Measurements from ENCODE around the gene CBL.
"Not testable (repeated sequence)": the region's sequence is repeated elsewhere in the genome, so short reads cannot be mapped to it uniquely, and the experiment has no call there.

The CBL gene

GRCh38 chr11:119185981-119186634 is 20.0 kb upstream of the CBL start:
- no peaks in the 10 kb centered on the region for H3K9me3 ChIP-seq (ENCODE audit: control insufficient read depth, low read length)
- no peak overlapping the region for H3K27ac ChIP-seq (ENCODE audit: low read depth, low read length, severe bottlenecking)
- H3K36me3 ChIP-seq (ENCODE audit: control insufficient read depth, insufficient read depth, low read length), result no peaks in the 10 kb centered on the region
- WGBS, 2 experiments (ENCODE audit: insufficient coverage in 2 of 2), result 86 to 88% methylated on average over 4 to 8 of the region's 15 CpGs
- H3K4me1 ChIP-seq (ENCODE audit: control insufficient read depth, insufficient read depth, low read length, poor library complexity, severe bottlenecking), result no peaks in the 10 kb centered on the region
- H3K4me3 ChIP-seq (ENCODE audit: extremely low read depth, insufficient read depth, low read length, poor library complexity, severe bottlenecking), result no peak overlapping the region

- no peaks in the 10 kb centered on the region for H3K4me1 ChIP-seq (ENCODE audit: control insufficient read depth, insufficient read depth, low read length, poor library complexity, severe bottlenecking)
- no peak overlapping the region for H3K27ac ChIP-seq (ENCODE audit: low read depth, low read length, severe bottlenecking)
- no peaks in the 10 kb centered on the region for H3K36me3 ChIP-seq (ENCODE audit: control insufficient read depth, insufficient read depth, low read length)
- no peaks in the 10 kb centered on the region for H3K9me3 ChIP-seq (ENCODE audit: control insufficient read depth, low read length)
- 94 to 95% methylated on average over 12 to 16 of the region's 21 CpGs for WGBS, 2 experiments (ENCODE audit: insufficient coverage in 2 of 2)
- no peak overlapping the region for H3K4me3 ChIP-seq (ENCODE audit: extremely low read depth, insufficient read depth, low read length, poor library complexity, severe bottlenecking)
Measured at GRCh38 chr11:119187123-119187892, 18.8 kb upstream of the CBL start.

- Histone ChIP-seq H3K4me1 (ENCODE audit: control insufficient read depth, insufficient read depth, low read length, poor library complexity, severe bottlenecking) (no peaks in the 10 kb centered on the region), H3K9me3 (ENCODE audit: control insufficient read depth, low read length) (no peaks in the 10 kb centered on the region), H3K4me3 (ENCODE audit: extremely low read depth, insufficient read depth, low read length, poor library complexity, severe bottlenecking) (no peak overlapping the region), H3K27ac (ENCODE audit: low read depth, low read length, severe bottlenecking) (no peak overlapping the region), H3K36me3 (ENCODE audit: control insufficient read depth, insufficient read depth, low read length) (no peaks in the 10 kb centered on the region)
- WGBS, 2 experiments (ENCODE audit: insufficient coverage in 2 of 2), result 90% methylated on average over 10 of the region's 11 CpGs
Measured at GRCh38 chr11:119188067-119188466, 18.1 kb upstream of the CBL start.

DNA sequence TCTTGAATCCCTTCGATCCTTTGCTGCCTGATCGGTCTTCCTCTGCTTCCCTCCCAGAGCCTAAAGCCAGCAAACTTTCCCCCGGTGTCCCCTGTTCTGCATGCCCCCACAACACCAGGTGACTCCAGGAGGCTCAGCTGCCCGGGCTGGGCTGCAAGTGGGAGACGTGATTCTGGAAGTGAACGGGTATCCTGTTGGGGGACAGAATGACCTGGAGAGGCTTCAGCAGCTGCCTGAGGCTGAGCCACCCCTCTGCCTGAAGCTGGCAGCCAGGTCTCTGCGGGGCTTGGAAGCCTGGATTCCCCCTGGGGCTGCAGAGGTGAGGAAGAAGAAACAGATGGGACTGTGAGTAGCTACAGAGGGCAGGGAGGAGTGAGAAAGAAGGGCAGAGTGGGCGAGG is 17.3 kb upstream of the CBL start:
- Histone ChIP-seq H3K27ac (ENCODE audit: low read depth, low read length, severe bottlenecking) (no peak overlapping the region), H3K4me3 (ENCODE audit: extremely low read depth, insufficient read depth, low read length, poor library complexity, severe bottlenecking) (no peak overlapping the region), H3K9me3 (ENCODE audit: control insufficient read depth, low read length) (no peaks in the 10 kb centered on the region), H3K36me3 (ENCODE audit: control insufficient read depth, insufficient read depth, low read length) (no peaks in the 10 kb centered on the region), H3K4me1 (ENCODE audit: control insufficient read depth, insufficient read depth, low read length, poor library complexity, severe bottlenecking) (no peaks in the 10 kb centered on the region)
- WGBS, 2 experiments (ENCODE audit: insufficient coverage in 2 of 2), result 91 to 96% methylated on average over 5 to 7 of the region's 8 CpGs

- no peak overlapping the region for H3K27ac ChIP-seq (ENCODE audit: low read depth, low read length, severe bottlenecking)
- no peaks in the 10 kb centered on the region for H3K36me3 ChIP-seq (ENCODE audit: control insufficient read depth, insufficient read depth, low read length)
- no peaks in the 10 kb centered on the region for H3K9me3 ChIP-seq (ENCODE audit: control insufficient read depth, low read length)
- 91 to 93% methylated on average over 2 to 3 of the region's 4 CpGs for WGBS, 2 experiments (ENCODE audit: insufficient coverage in 2 of 2)
- H3K4me3 ChIP-seq (ENCODE audit: extremely low read depth, insufficient read depth, low read length, poor library complexity, severe bottlenecking), result no peak overlapping the region
- no peaks in the 10 kb centered on the region for H3K4me1 ChIP-seq (ENCODE audit: control insufficient read depth, insufficient read depth, low read length, poor library complexity, severe bottlenecking)
Measured at GRCh38 chr11:119189393-119189792, 16.7 kb upstream of the CBL start.

GRCh38 chr11:119190531-119190930 is 15.6 kb upstream of the CBL start:
- Histone ChIP-seq H3K36me3 (ENCODE audit: control insufficient read depth, insufficient read depth, low read length) (no peaks in the 10 kb centered on the region), H3K9me3 (ENCODE audit: control insufficient read depth, low read length) (no peaks in the 10 kb centered on the region), H3K27ac (ENCODE audit: low read depth, low read length, severe bottlenecking) (no peak overlapping the region), H3K4me3 (ENCODE audit: extremely low read depth, insufficient read depth, low read length, poor library complexity, severe bottlenecking) (no peak overlapping the region), H3K4me1 (ENCODE audit: control insufficient read depth, insufficient read depth, low read length, poor library complexity, severe bottlenecking) (no peaks in the 10 kb centered on the region)
- 92 to 96% methylated on average over 8 to 9 of the region's 9 CpGs for WGBS, 2 experiments (ENCODE audit: insufficient coverage in 2 of 2)

GRCh38 chr11:119191265-119191664 is 14.9 kb upstream of the CBL start:
- H3K4me1 ChIP-seq (ENCODE audit: control insufficient read depth, insufficient read depth, low read length, poor library complexity, severe bottlenecking); H3K27ac ChIP-seq (ENCODE audit: low read depth, low read length, severe bottlenecking); H3K36me3 ChIP-seq (ENCODE audit: control insufficient read depth, insufficient read depth, low read length); H3K4me3 ChIP-seq (ENCODE audit: extremely low read depth, insufficient read depth, low read length, poor library complexity, severe bottlenecking); H3K9me3 ChIP-seq (ENCODE audit: control insufficient read depth, low read length): not testable (repeated sequence)
- 88 to 93% methylated on average over 11 of the region's 14 CpGs for WGBS, 2 experiments (ENCODE audit: insufficient coverage in 2 of 2)

- H3K9me3 ChIP-seq (ENCODE audit: control insufficient read depth, low read length), result no peaks in the 10 kb centered on the region
- no peaks in the 10 kb centered on the region for H3K4me1 ChIP-seq (ENCODE audit: control insufficient read depth, insufficient read depth, low read length, poor library complexity, severe bottlenecking)
- no peaks in the 10 kb centered on the region for H3K36me3 ChIP-seq (ENCODE audit: control insufficient read depth, insufficient read depth, low read length)
- H3K27ac ChIP-seq (ENCODE audit: low read depth, low read length, severe bottlenecking), result no peak overlapping the region
- no peak overlapping the region for H3K4me3 ChIP-seq (ENCODE audit: extremely low read depth, insufficient read depth, low read length, poor library complexity, severe bottlenecking)
- 94 to 95% methylated on average over 2 to 3 of the region's 3 CpGs for WGBS, 2 experiments (ENCODE audit: insufficient coverage in 2 of 2)
Measured at GRCh38 chr11:119192111-119192510, 14.0 kb upstream of the CBL start.

DNA sequence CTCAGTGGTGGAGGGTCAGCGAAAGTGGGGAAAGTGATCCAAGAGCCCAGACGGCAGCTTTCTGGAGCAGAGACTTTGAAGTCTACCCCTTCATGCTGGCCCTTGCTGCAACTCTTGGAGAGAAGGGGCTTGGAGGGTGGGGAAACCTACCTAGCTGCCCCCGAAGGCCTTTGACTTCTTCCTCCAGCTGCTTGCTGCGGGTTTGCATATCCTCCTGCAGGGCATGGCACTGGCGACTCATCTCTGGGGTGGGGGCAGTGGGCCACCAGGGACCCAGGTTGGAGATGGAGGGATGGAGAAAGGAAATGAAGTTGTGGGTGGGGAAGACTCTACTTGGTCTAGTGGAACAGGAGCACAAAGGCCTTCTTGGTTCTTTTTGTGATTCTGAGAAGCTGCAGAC is 13.1 kb upstream of the CBL start:
- no peak overlapping the region for H3K27ac ChIP-seq (ENCODE audit: low read depth, low read length, severe bottlenecking)
- no peaks in the 10 kb centered on the region for H3K4me1 ChIP-seq (ENCODE audit: control insufficient read depth, insufficient read depth, low read length, poor library complexity, severe bottlenecking)
- H3K36me3 ChIP-seq (ENCODE audit: control insufficient read depth, insufficient read depth, low read length), result no peaks in the 10 kb centered on the region
- H3K9me3 ChIP-seq (ENCODE audit: control insufficient read depth, low read length), result no peaks in the 10 kb centered on the region
- 85 to 94% methylated on average over 2 to 5 of the region's 5 CpGs for WGBS, 2 experiments (ENCODE audit: insufficient coverage in 2 of 2)
- H3K4me3 ChIP-seq (ENCODE audit: extremely low read depth, insufficient read depth, low read length, poor library complexity, severe bottlenecking), result no peak overlapping the region

- H3K4me3 ChIP-seq (ENCODE audit: extremely low read depth, insufficient read depth, low read length, poor library complexity, severe bottlenecking), result no peak overlapping the region
- WGBS, 2 experiments (ENCODE audit: insufficient coverage in 2 of 2), result 82 to 91% methylated on average over 6 to 10 of the region's 10 CpGs
Measured at GRCh38 chr11:119193626-119194025, 12.5 kb upstream of the CBL start.

GRCh38 chr11:119194811-119195440 is 11.2 kb upstream of the CBL start:
- Histone ChIP-seq H3K9me3 (ENCODE audit: control insufficient read depth, low read length) (no peaks in the 10 kb centered on the region), H3K4me1 (ENCODE audit: control insufficient read depth, insufficient read depth, low read length, poor library complexity, severe bottlenecking) (no peaks in the 10 kb centered on the region), H3K4me3 (ENCODE audit: extremely low read depth, insufficient read depth, low read length, poor library complexity, severe bottlenecking) (no peak overlapping the region), H3K27ac (ENCODE audit: low read depth, low read length, severe bottlenecking) (no peak overlapping the region), H3K36me3 (ENCODE audit: control insufficient read depth, insufficient read depth, low read length) (no peaks in the 10 kb centered on the region)
- WGBS, 2 experiments (ENCODE audit: insufficient coverage in 2 of 2), result 93% methylated on average over 3 of the region's 7 CpGs

More at GRCh38 chr11:119193626-119194025, 12.5 kb upstream of the CBL start:
- Histone ChIP-seq H3K27ac (ENCODE audit: low read depth, low read length, severe bottlenecking) (no peak overlapping the region), H3K9me3 (ENCODE audit: control insufficient read depth, low read length) (no peaks in the 10 kb centered on the region), H3K36me3 (ENCODE audit: control insufficient read depth, insufficient read depth, low read length) (no peaks in the 10 kb centered on the region), H3K4me1 (ENCODE audit: control insufficient read depth, insufficient read depth, low read length, poor library complexity, severe bottlenecking) (no peaks in the 10 kb centered on the region)
